Breast epithelium (tissue), 3 donors: ENCODE data around the gene HP.
"Not testable (repeated sequence)": the region's sequence is repeated elsewhere in the genome, so short reads cannot be mapped to it uniquely, and the experiment has no call there.

ENCODE experiments used
- POLR2AphosphoS5 ChIP-seq, 3 donors: sonication (generic); formaldehyde crosslinking; IDR thresholded peaks; one replicate each; pipeline ENCODE4 v1.6.1; 2017; ENCODE audit warnings: antibody characterized with exemption in 3 of 3
- TF ChIP-seq, protein P1 (sequence below), 3 donors: fragments of 450-650 bp; IDR thresholded peaks; one replicate each; pipeline ENCODE4 v1.5.1; 2016 to 2017; ENCODE audit warnings: antibody characterized with exemption in 3 of 3, mild to moderate bottlenecking in 3 of 3, moderate library complexity in 3 of 3

DNA sequence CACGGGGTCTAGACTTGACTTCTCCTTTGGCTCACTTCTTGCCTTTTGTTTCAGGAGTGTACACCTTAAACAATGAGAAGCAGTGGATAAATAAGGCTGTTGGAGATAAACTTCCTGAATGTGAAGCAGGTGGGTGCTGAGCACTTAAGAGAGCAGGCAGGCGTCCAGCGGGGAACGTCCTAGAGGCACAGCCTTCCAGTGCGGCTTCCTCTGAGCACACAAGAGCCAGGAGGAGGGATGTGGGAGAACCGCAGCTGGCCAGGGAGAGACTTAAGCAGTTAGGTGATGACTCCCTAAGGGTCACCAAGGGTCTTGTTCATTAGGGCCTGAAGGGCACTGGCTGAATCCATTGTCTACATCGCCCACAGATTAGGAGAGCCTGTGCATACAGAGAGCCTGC, 4.8 kb downstream of the HP start:
- TF ChIP-seq, protein P1, sequence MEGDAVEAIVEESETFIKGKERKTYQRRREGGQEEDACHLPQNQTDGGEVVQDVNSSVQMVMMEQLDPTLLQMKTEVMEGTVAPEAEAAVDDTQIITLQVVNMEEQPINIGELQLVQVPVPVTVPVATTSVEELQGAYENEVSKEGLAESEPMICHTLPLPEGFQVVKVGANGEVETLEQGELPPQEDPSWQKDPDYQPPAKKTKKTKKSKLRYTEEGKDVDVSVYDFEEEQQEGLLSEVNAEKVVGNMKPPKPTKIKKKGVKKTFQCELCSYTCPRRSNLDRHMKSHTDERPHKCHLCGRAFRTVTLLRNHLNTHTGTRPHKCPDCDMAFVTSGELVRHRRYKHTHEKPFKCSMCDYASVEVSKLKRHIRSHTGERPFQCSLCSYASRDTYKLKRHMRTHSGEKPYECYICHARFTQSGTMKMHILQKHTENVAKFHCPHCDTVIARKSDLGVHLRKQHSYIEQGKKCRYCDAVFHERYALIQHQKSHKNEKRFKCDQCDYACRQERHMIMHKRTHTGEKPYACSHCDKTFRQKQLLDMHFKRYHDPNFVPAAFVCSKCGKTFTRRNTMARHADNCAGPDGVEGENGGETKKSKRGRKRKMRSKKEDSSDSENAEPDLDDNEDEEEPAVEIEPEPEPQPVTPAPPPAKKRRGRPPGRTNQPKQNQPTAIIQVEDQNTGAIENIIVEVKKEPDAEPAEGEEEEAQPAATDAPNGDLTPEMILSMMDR (IDR thresholded peaks at IDR 0.05): not testable (repeated sequence)
- not testable (repeated sequence) for TF ChIP-seq POLR2AphosphoS5 (IDR thresholded peaks at IDR 0.05)
